Retina (tissue), 1 donor: Measurements from ENCODE around the gene LAMTOR5.

Source experiments
- DNase-seq: peaks from one replicate; pipeline ENCODE4 v3.0.0-alpha.2; 2016

The LAMTOR5 gene

GRCh38 chr1:110385369-110385768 lies 22.1 kb downstream of the LAMTOR5 start:
- no peak for DNase-seq

- DNase-seq = no peak
Measured at GRCh38 chr1:110384581-110385321, 22.7 kb downstream of the LAMTOR5 start.

- DNase-seq = no peak
Measured at GRCh38 chr1:110383251-110383990, 24.1 kb downstream of the LAMTOR5 start.

GRCh38 chr1:110380672-110381283 lies 26.7 kb downstream of the LAMTOR5 start:
- DNase-seq = no peak

- no peak for DNase-seq
Measured at GRCh38 chr1:110375490-110375889, 32.0 kb downstream of the LAMTOR5 start.

GRCh38 chr1:110370827-110371226 lies 36.7 kb downstream of the LAMTOR5 start:
- no peak for DNase-seq

- no peak for DNase-seq
Measured at GRCh38 chr1:110364221-110364620, 43.3 kb downstream of the LAMTOR5 start.

- DNase-seq = no peak
Measured at GRCh38 chr1:110361856-110362255, 45.6 kb downstream of the LAMTOR5 start.

GRCh38 chr1:110360431-110360830 lies 47.1 kb downstream of the LAMTOR5 start:
- DNase-seq = no peak

- no peak for DNase-seq
Measured at GRCh38 chr1:110356379-110356778, 51.1 kb downstream of the LAMTOR5 start.

- no peak for DNase-seq
Measured at GRCh38 chr1:110355321-110355720, 52.2 kb downstream of the LAMTOR5 start.
